Measurements from ENCODE around the gene RPRD1B. TPM values are rescaled to one million over a fixed set of nuclear protein-coding genes. Genes with fewer than 3 reads are reported as not detected.

RPRD1B gene
- polyA plus RNA-seq, 1 experiment: 21.0 TPM

- ChIA-PET POLR2A (no interaction called here), CTCF (interaction anchor here (1.1 to 2.3 kb wide), 2 partner anchors 18 to 447 kb away, joined by 4 to 6 read pairs; no protein-coding TSS in a partner anchor)
- no peak for DNase-seq (ENCODE audit: low read depth)
- peaks cover 12% of the 10 kb centered on the region for H3K36me3 ChIP-seq (ENCODE audit: control insufficient read depth, insufficient read depth, low read length)
- TF ChIP-seq CTCF (IDR thresholded peaks at IDR 0.05; ENCODE audit: insufficient read depth, low read depth, low read length): no peak
- no peaks in the 10 kb centered on the region for H3K27me3 ChIP-seq (ENCODE audit: control insufficient read depth, insufficient read depth, low read length)
- no peak overlapping the region for H3K4me3 ChIP-seq (ENCODE audit: low read depth, low read length)
These were observed 21.9 kb upstream of the RPRD1B start for GRCh38 chr20:38011696-38012095.

GRCh38 chr20:38012332-38012731 is 21.2 kb upstream of the RPRD1B start:
- peaks cover 13% of the 10 kb centered on the region for H3K36me3 ChIP-seq (ENCODE audit: control insufficient read depth, insufficient read depth, low read length)
- H3K27me3 ChIP-seq (ENCODE audit: control insufficient read depth, insufficient read depth, low read length): no peaks in the 10 kb centered on the region
- DNase-seq (ENCODE audit: low read depth): no peak
- H3K4me3 ChIP-seq (ENCODE audit: low read depth, low read length): no peak overlapping the region
- TF ChIP-seq CTCF (IDR thresholded peaks at IDR 0.05; ENCODE audit: insufficient read depth, low read depth, low read length): no peak
- ChIA-PET CTCF (interaction anchor here (1.1 to 2.3 kb wide), 2 partner anchors 19 to 447 kb away, joined by 4 to 6 read pairs; no protein-coding TSS in a partner anchor), POLR2A (no interaction called here)

GRCh38 chr20:38013887-38014286 is 19.7 kb upstream of the RPRD1B start:
- ChIA-PET POLR2A (no interaction called here), CTCF (interaction anchor here (0.6 to 2.3 kb wide), 2 partner anchors 449 to 631 kb away, joined by 3 to 6 read pairs; no protein-coding TSS in a partner anchor)
- Histone ChIP-seq H3K27me3 (ENCODE audit: control insufficient read depth, insufficient read depth, low read length) (no peaks in the 10 kb centered on the region), H3K4me3 (ENCODE audit: low read depth, low read length) (no peak overlapping the region), H3K36me3 (ENCODE audit: control insufficient read depth, insufficient read depth, low read length) (peaks cover 14% of the 10 kb centered on the region)
- TF ChIP-seq CTCF (IDR thresholded peaks at IDR 0.05; ENCODE audit: insufficient read depth, low read depth, low read length): no peak
- no peak for DNase-seq (ENCODE audit: low read depth)

GRCh38 chr20:38017959-38018358 is 15.6 kb upstream of the RPRD1B start:
- POLR2A ChIA-PET: no interaction called here
- peaks cover 7% of the 10 kb centered on the region for H3K36me3 ChIP-seq (ENCODE audit: control insufficient read depth, insufficient read depth, low read length)
- no peak for TF ChIP-seq CTCF (IDR thresholded peaks at IDR 0.05; ENCODE audit: insufficient read depth, low read depth, low read length)
- H3K4me3 ChIP-seq (ENCODE audit: low read depth, low read length): no peak overlapping the region
- H3K27me3 ChIP-seq (ENCODE audit: control insufficient read depth, insufficient read depth, low read length): no peaks in the 10 kb centered on the region
- no peak for DNase-seq (ENCODE audit: low read depth)
- CTCF ChIA-PET: no interaction called here

- Histone ChIP-seq H3K36me3 (ENCODE audit: control insufficient read depth, insufficient read depth, low read length) (peaks cover 6% of the 10 kb centered on the region), H3K27me3 (ENCODE audit: control insufficient read depth, insufficient read depth, low read length) (no peaks in the 10 kb centered on the region), H3K4me3 (ENCODE audit: low read depth, low read length) (no peak overlapping the region)
- no peak for DNase-seq (ENCODE audit: low read depth)
- ChIA-PET POLR2A (no interaction called here), CTCF (interaction anchor here (1.0 kb wide), 1 partner anchor 203 kb away, joined by 3 read pairs; no protein-coding TSS in a partner anchor)
- TF ChIP-seq CTCF (IDR thresholded peaks at IDR 0.05; ENCODE audit: insufficient read depth, low read depth, low read length): no peak
These were observed 15.2 kb upstream of the RPRD1B start for GRCh38 chr20:38018385-38018784.

Measured in BJ (cell line).